ENCODE data around the gene SSTR4. TPM values are rescaled to one million over a fixed set of nuclear protein-coding genes. Genes with fewer than 3 reads are reported as not detected.

The SSTR4 gene
- total and polyA plus RNA-seq, 2 experiments from 2014 or later: not detected

DNA sequence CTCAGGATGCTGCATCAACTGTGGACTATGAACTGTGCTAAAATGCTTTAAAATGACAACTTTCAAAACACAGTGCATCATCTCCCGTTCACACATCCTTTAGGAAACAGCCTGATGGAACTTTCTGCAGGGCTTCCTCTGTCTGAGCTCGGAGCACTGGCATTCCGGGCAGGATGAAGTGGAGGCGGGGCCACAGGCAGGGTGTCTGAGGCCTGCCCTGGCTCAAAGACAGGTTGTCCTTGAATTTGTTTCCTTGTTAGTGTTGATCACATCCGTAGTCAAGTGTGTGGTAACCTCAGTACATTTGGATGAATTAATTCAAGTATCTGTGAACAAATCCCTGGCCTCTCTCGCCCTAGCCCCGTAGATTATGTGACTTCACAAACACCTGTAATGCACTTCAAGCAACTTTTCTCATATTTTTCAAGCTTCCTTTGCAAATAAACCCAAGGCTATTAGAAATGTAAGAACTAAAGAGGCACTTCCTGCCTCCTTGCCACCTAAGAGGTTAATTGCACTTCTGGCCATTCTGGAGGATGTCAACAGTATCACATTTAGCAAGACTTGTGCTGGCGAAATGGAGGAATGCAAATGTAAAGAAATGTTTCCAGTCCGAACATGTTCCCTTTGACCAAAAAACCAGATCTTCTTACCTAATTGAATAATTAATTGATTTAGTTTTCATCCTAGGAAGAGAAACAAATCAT lies 47.9 kb downstream of the SSTR4 start:
- no peak overlapping the region for H3K27ac ChIP-seq
- no peaks in the 10 kb centered on the region for H3K79me2 ChIP-seq (ENCODE audit: insufficient read depth)
- no peaks in the 10 kb centered on the region for H3K4me1 ChIP-seq (ENCODE audit: insufficient read depth)
- H3K9me2 ChIP-seq (ENCODE audit: insufficient read depth): no peaks in the 10 kb centered on the region
- WGBS, 2 experiments (ENCODE audit: low coverage in 1 of 2, low lambda C conversion rate in 2 of 2, missing lambda C conversion rate in 2 of 2): 77 to 86% methylated on average over 9 of the region's 9 CpGs
- peaks cover 14% of the 10 kb centered on the region for H3K27me3 ChIP-seq (replicated peaks; ENCODE audit: insufficient read depth)
- no peaks in the 10 kb centered on the region for H3K9me3 ChIP-seq (ENCODE audit: low read depth)
- H3F3A ChIP-seq (ENCODE audit: insufficient read depth): no peaks in the 10 kb centered on the region
- H3K36me3 ChIP-seq (ENCODE audit: low read depth): no peaks in the 10 kb centered on the region
- no peak overlapping the region for H3K4me2 ChIP-seq (ENCODE audit: unreplicated experiment)
- H3K9ac ChIP-seq: no peak overlapping the region
- H2AFZ ChIP-seq: no peak overlapping the region
- in situ Hi-C loops (cut with MboI): no loop called here
- no peak for DNase-seq
- TF ChIP-seq EZH2phosphoT487 (IDR thresholded peaks at IDR 0.05; ENCODE audit: insufficient read depth, low read depth) (no peak), EZH2 (IDR thresholded peaks at IDR 0.05; ENCODE audit: insufficient read depth, poor library complexity, severe bottlenecking) (no peak)
- no peaks in the 10 kb centered on the region for H4K20me1 ChIP-seq (ENCODE audit: insufficient read depth)
- H3K4me3 ChIP-seq: no peak overlapping the region

DNA sequence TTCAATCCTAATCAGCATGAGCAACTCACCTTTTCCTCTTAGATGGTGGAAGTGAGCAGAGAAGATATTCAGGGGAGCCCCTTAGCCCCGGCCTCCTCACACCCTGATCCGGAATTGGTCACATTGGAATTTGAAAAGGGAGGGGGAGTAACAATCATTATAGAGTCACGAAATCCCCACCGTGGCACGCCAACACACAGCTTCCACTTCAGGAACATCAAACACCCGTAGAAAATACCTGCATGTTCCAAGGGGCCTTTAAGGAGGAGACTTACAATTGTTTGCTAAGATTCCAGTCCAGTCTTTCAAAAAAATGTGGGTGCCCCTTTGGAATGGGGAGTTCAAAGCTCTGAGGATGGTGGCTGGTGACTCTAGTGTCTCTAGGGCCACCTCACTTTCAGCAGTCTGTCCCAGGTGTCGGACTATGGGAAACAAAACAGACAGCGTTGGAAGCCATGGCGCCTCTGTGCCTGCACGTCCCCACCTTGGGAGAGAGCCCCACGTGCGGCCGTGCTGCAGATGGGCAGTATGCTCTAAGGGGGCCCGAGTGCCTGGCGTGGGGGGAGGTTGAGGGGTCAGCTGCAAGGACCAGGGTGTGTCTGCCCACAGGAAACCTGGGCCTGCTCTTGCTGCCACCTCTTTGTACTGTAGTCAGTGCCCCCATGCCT lies 48.6 kb downstream of the SSTR4 start:
- no peak overlapping the region for H3K9ac ChIP-seq

DNA sequence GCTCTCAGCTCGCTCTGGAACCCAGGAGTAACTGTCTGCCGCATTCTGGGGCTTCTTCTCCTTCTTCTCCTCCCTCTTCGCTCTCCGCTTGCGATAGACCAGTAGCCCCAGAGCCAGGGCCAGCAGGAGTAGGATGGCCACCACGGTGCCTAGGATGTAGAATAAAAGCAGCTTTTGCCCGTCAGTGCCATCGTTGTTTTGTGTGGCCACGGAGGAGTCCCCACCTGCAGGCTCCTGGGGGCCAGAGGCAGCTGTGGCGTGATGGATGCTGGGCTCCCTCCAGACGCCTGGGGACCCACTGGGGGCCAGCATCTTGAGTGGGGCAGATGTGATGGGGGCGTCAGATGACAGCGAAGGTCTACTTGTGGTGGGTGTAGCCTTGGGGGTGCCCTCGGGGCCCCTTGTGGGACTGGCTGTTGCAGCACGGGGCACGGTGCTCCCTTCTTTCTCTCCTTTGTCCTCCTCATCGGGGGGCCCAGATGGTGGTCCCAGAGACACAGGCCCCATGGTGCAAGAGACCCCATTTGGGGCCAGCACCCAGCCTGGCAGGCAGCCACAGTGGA lies 49.3 kb downstream of the SSTR4 start:
- Histone ChIP-seq H3K36me3 (ENCODE audit: low read depth) (no peaks in the 10 kb centered on the region), H2AFZ (no peak overlapping the region), H3K4me3 (no peak overlapping the region), H3K27me3 (replicated peaks; ENCODE audit: insufficient read depth) (peaks cover 13% of the 10 kb centered on the region), H3F3A (ENCODE audit: insufficient read depth) (no peaks in the 10 kb centered on the region), H3K9me3 (ENCODE audit: low read depth) (no peaks in the 10 kb centered on the region), H3K27ac (no peak overlapping the region), H3K9ac (no peak overlapping the region), H3K4me2 (ENCODE audit: unreplicated experiment) (no peak overlapping the region), H4K20me1 (ENCODE audit: insufficient read depth) (no peaks in the 10 kb centered on the region), H3K4me1 (ENCODE audit: insufficient read depth) (no peaks in the 10 kb centered on the region), H3K79me2 (ENCODE audit: insufficient read depth) (no peaks in the 10 kb centered on the region), H3K9me2 (ENCODE audit: insufficient read depth) (no peaks in the 10 kb centered on the region)
- in situ Hi-C loops (cut with MboI): no loop called here
- TF ChIP-seq EZH2 (IDR thresholded peaks at IDR 0.05; ENCODE audit: insufficient read depth, poor library complexity, severe bottlenecking): no peak
- TF ChIP-seq EZH2phosphoT487 (IDR thresholded peaks at IDR 0.05; ENCODE audit: insufficient read depth, low read depth): no peak
- DNase-seq: no peak
- 87 to 95% methylated on average over 14 to 17 of the region's 17 CpGs for WGBS, 2 experiments (ENCODE audit: low coverage in 1 of 2, low lambda C conversion rate in 2 of 2, missing lambda C conversion rate in 2 of 2)

More for the DNA sequence above, 48.6 kb downstream of the SSTR4 start:
- Histone ChIP-seq H3K4me2 (ENCODE audit: unreplicated experiment) (no peak overlapping the region), H3K9me3 (ENCODE audit: low read depth) (no peaks in the 10 kb centered on the region), H3K4me1 (ENCODE audit: insufficient read depth) (no peaks in the 10 kb centered on the region), H3K4me3 (no peak overlapping the region), H2AFZ (no peak overlapping the region), H3F3A (ENCODE audit: insufficient read depth) (no peaks in the 10 kb centered on the region), H3K9me2 (ENCODE audit: insufficient read depth) (no peaks in the 10 kb centered on the region), H4K20me1 (ENCODE audit: insufficient read depth) (no peaks in the 10 kb centered on the region), H3K27ac (no peak overlapping the region), H3K36me3 (ENCODE audit: low read depth) (no peaks in the 10 kb centered on the region), H3K79me2 (ENCODE audit: insufficient read depth) (no peaks in the 10 kb centered on the region), H3K27me3 (replicated peaks; ENCODE audit: insufficient read depth) (peaks cover 14% of the 10 kb centered on the region)
- no peak for TF ChIP-seq EZH2phosphoT487 (IDR thresholded peaks at IDR 0.05; ENCODE audit: insufficient read depth, low read depth)
- TF ChIP-seq EZH2 (IDR thresholded peaks at IDR 0.05; ENCODE audit: insufficient read depth, poor library complexity, severe bottlenecking): no peak
- no peak for DNase-seq
- WGBS, 2 experiments (ENCODE audit: low coverage in 1 of 2, low lambda C conversion rate in 2 of 2, missing lambda C conversion rate in 2 of 2): 66 to 70% methylated on average over 14 to 15 of the region's 15 CpGs
- in situ Hi-C loops (cut with MboI): no loop called here

DNA sequence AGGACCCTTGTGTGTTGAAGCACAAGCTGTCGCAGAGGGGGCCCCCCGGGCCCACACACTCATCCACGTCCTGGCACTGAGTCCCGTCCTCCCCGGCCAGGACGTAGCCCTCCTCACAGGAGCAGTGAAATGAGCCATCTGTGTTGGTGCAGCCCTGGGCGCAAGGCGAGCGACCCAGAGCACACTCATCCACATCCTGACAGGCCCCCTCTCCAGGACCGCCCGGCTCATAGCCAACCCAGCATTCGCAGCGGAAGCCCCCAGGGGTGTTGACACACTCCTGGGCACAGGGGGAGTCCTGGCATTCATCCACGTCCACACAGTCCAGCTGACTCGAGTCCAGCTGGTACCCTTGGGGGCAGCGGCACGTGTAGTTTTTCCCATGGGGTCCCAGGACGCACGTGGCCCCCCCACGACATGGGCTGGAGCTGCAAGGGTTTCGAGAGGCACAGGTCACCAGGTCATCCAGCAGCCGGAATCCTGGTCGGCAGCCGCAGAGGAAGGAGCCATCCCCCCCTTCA lies 49.8 kb downstream of the SSTR4 start:
- no peaks in the 10 kb centered on the region for H3K4me1 ChIP-seq (ENCODE audit: insufficient read depth)
- TF ChIP-seq EZH2 (IDR thresholded peaks at IDR 0.05; ENCODE audit: insufficient read depth, poor library complexity, severe bottlenecking) (no peak), EZH2phosphoT487 (IDR thresholded peaks at IDR 0.05; ENCODE audit: insufficient read depth, low read depth) (no peak)
- H3K9ac ChIP-seq: no peak overlapping the region
- in situ Hi-C loops (cut with MboI): no loop called here
- WGBS, 2 experiments (ENCODE audit: low coverage in 1 of 2, low lambda C conversion rate in 2 of 2, missing lambda C conversion rate in 2 of 2): 75 to 78% methylated on average over 23 to 24 of the region's 24 CpGs
- no peaks in the 10 kb centered on the region for H4K20me1 ChIP-seq (ENCODE audit: insufficient read depth)
- H3K27me3 ChIP-seq (replicated peaks; ENCODE audit: insufficient read depth): peaks cover 8% of the 10 kb centered on the region
- no peak overlapping the region for H3K4me3 ChIP-seq
- H3F3A ChIP-seq (ENCODE audit: insufficient read depth): no peaks in the 10 kb centered on the region
- H3K27ac ChIP-seq: no peak overlapping the region
- no peak overlapping the region for H2AFZ ChIP-seq
- H3K9me3 ChIP-seq (ENCODE audit: low read depth): no peaks in the 10 kb centered on the region
- H3K4me2 ChIP-seq (ENCODE audit: unreplicated experiment): no peak overlapping the region
- no peaks in the 10 kb centered on the region for H3K79me2 ChIP-seq (ENCODE audit: insufficient read depth)
- no peaks in the 10 kb centered on the region for H3K36me3 ChIP-seq (ENCODE audit: low read depth)
- no peak for DNase-seq
- H3K9me2 ChIP-seq (ENCODE audit: insufficient read depth): no peaks in the 10 kb centered on the region
